NCI-H2196 treated with DMSO at 0.1 percent for 48 hours (cell line): ENCODE data around the gene ORC2.
"Not testable (repeated sequence)": the region's sequence is repeated elsewhere in the genome, so short reads cannot be mapped to it uniquely, and the experiment has no call there.

Experiments used
- DNase-seq: peaks from one replicate; lab custom pipeline; 2025; ENCODE audit not compliant: unreplicated experiment; lab: John Stamatoyannopoulos, UW

The ORC2 gene

GRCh38 chr2:200963124-200963917 lies at the start of gene ORC2:
Gene ORC2 (minus strand): TSS chr2:200963660. CDS start chr2:200958123, 5,537 bp downstream.
- DNase-seq: peak; percentile 89

DNA sequence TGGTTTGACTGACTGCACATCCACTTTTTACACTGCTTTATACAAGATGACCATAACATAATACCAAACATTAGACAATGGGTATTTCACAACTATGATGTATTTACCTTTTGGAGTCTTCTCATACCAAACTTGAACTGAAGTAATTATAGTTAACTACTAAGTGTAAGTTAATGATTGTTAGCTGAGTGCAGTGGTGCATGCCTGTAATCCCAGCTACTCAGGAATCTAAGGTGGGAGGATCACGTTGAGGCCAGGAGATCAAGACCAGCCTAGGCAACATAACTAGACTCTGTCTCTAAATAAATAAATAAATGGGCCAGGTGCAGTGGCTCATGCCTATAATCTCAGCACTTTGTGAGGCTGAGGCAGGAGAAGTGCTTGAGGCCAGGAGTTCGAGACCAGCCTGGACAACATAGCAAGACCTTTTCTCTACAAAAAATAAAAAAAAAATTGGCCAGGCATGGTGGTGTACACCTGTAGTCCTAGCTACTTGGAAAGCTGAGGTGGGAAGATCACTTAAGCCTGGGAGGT lies 44.9 kb upstream of the ORC2 start:
- DNase-seq: no peak

- DNase-seq: no peak
These were observed 44.1 kb upstream of the ORC2 start for GRCh38 chr2:201007584-201007998.

DNA sequence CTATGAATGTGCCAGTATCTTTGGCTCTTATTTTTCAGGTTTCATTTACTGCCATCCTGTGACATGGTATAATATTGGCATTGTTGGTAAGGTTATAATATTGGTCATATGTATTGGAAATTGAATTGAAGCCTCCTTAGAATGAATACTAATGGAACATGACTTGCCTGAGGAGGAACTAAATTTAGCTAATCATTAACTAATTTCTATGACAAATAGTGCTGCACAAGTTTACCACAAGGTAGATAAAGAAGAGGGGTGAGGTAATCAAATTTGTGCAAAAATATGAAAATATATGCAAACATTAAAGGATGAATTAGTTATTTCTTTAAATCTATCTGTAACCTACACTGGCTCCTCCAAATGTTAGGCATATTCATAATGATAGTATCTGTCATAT lies 43.2 kb upstream of the ORC2 start:
- DNase-seq: no peak

- no peak for DNase-seq
These were observed 40.9 kb upstream of the ORC2 start for GRCh38 chr2:201004370-201004769.

GRCh38 chr2:200993097-200993496 lies 29.6 kb upstream of the ORC2 start:
- DNase-seq: no peak

- no peak for DNase-seq
These were observed 23.7 kb upstream of the ORC2 start for GRCh38 chr2:200987137-200987536.

GRCh38 chr2:200985799-200986198 lies 22.3 kb upstream of the ORC2 start:
- DNase-seq: no peak

DNA sequence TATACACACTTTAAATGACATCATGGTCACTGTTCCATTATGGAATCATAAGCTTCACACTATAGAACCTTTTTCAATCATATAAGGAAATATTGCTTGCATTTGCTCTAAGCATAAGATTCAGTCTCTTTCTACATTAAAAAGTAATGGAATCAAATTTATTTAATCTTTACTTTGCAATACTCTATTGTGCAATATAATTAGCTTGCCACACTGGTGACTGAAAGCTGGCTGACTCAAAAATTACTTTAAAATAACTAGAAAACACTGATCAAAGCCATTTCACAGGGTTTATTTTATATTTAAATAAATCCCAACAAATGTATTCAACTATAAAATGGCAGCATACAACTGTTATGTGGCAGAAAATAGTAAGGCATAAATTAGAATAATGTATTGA lies 13.2 kb upstream of the ORC2 start:
- no peak for DNase-seq

GRCh38 chr2:200975672-200976071 lies 12.2 kb upstream of the ORC2 start:
- no peak for DNase-seq

DNA sequence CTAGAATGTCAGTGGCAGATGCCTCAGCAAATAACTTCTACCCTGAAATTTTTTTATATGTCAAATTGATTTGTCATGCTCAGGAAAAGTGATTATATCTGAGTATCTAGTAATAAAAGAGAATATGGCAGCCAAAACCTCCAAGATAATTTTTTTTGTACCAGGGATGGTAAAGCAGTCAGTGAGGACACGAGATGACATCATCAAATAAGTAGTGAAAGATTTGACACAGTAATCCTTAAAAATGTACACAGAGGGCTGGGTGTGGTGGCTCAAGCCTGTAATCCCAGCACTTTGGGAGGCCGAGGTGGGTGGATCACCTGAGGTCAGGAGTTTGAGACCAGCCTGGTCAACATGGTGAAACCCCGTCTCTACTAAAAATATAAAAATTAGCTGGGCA lies 6.6 kb upstream of the ORC2 start:
- not testable (repeated sequence) for DNase-seq

- DNase-seq: no peak
These were observed 5.3 kb upstream of the ORC2 start for GRCh38 chr2:200968735-200969134.

DNA sequence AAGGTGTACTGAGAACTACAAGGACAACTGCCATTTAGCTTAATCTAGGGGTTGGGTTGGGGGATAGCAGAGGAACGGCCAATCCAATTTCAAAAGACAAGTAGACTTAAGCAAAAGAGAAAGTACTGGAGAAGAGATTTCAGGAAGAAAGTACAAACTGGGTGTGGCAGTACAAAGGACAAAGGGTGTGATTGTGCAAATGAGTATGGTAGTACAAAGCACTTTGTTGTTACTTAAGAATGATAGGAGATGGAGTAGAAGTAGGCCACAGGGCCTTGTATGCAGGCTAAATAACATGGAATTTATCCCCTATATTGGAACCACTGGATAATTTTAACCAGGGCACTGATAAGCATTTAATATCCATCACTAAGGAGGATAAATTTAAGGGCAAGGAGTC lies 4.7 kb upstream of the ORC2 start:
- no peak for DNase-seq

GRCh38 chr2:200966770-200967169 lies 3.3 kb upstream of the ORC2 start:
- no peak for DNase-seq

DNA sequence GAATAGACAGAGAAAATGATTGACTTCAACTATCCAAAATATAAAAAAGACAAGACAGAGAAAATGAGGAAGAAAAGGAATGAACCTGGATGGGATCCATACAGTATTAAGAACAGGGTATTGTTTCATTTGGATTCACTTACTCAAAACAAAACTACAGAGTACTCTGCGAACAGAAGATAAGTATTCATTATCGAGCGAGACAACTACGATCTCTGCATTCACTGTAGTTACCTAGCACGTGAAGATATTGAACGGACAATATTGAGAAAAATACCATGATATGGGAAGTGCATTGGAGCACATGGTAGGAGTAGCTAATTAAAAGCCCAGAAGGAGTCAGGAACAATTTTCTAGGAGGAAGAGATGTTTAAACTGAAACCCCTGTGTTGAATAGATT lies 1.0 kb upstream of the ORC2 start:
- DNase-seq: no peak

DNA sequence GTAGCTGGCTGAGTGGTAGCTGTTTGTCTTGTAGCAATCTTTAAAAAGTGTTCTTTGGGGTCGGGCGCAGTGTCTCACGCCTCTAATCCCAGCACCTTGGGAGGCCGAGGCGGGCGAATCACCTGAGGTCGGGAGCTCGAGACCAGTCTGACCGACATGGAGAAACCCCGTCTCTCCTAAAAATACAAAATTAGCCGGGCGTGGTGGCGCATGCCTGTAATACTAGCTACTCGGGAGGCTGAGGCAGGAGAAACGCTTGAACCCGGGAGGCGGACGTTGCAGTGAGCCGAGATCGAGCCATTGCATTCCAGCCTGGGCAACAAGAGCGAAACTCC lies 425 bp upstream of the ORC2 start:
- not testable (repeated sequence) for DNase-seq

GRCh38 chr2:200962811-200963123 lies 693 bp downstream of the ORC2 start:
- DNase-seq: no peak

DNA sequence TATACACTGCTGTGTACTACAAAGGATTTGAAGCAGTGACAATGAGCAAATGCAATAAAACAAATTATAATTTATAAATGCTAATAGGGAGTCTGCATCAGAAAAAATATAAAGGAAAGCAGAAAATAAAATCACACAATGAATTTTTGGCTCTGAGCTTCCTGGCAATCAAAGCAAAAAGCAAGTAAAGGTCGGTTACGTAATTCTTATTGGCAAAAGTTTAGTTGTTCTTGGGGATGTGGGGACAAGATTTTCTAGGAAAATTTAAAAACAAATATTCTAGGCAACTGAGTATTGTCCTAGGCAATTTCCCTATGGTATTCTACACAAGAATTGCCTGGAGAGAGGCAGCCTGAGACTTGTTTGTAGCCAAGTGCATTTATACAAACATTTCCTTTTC lies 1.8 kb downstream of the ORC2 start:
- DNase-seq: no peak

- DNase-seq: no peak
These were observed 13.1 kb downstream of the ORC2 start for GRCh38 chr2:200950378-200950777.

- DNase-seq: no peak
These were observed 18.1 kb downstream of the ORC2 start for GRCh38 chr2:200945395-200945729.

DNA sequence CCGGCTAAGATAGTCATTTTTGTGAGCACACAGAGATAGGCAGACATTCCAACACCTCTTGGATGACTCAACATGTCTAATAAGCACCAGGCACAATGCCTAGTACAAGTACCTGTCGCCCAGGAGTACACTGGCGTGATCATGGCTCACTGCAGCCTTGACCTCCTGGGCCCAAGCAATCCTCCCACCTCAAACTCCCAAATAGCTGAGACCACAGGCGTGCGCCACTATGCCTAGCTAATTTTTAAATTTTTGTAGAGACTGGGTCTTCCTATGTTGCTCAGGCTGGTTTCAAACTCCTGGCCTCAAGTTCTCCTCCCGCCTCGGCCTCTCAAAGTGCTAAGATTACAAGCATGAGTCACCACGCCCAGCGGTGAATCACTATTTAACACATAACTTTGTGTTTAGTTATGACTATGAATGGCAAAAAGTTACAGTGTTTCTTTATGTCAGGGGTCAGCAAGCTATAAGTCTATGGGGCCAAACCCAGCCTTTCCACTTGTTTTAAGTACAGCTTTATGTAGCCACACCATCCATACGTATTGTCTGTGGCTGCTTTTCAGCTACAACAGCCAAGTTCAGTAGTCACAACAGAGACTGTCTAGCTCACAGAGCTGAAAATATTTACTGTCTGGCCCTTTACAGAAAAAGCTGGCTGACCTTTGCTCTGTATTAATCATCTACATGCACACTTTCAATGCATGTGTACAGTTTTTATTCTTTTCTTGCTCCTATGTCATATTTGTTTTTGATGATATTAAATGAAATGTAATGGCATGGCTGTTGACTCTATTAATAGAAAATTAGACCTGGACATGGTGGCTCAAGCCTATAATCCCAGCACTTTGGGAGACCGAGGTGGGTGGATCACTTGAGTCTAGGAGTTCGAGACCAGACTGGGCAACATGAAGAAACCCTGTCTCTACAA lies 18.7 kb downstream of the ORC2 start:
- no peak for DNase-seq

DNA sequence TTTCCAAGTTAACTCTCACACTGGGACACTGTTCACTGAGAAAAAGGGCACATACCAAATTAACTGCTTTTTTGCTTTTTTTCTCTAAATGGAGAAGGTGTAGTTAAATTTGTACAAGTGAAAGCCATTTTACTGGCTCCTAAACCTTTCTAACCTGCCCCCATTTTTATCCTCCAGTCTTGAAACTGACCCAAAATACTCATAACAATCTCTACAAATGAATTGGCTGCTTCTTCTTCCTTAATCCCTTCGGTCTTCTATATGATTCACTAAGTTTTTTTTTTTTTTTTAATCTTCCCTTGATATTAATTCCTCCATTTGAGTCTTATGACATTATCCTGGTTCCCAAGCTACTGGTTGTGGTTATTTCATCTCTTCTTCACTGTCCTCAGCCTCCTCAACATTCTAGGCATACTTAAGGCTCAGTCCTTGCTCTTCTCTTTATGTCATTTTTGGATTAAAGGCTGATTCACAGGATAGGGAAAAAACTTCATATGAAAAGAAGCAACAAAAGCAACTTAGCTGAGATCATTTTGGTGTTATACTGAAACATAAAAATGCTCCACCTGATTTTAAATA lies 19.8 kb downstream of the ORC2 start:
- no peak for DNase-seq
